ELF-1 (cell line): ENCODE measurements around the gene OR13C3.
"Not testable (repeated sequence)": the region's sequence is repeated elsewhere in the genome, so short reads cannot be mapped to it uniquely, and the experiment has no call there.

ENCODE experiments used
- DNase-seq: peaks from one replicate; pipeline ENCODE4 v3.0.0-alpha.2; 2016; ENCODE audit warnings: low read depth, low spot score

OR13C3 gene

GRCh38 chr9:104536756-104537155 is at the start of gene OR13C3:
Gene OR13C3 (minus strand): TSS chr9:104536856. CDS start chr9:104536723, 133 bp downstream.
- DNase-seq = no peak

- no peak for DNase-seq
These were observed 43.9 kb upstream of the OR13C3 start for GRCh38 chr9:104580562-104580961.

- DNase-seq = no peak
These were observed 40.6 kb upstream of the OR13C3 start for GRCh38 chr9:104577263-104577662.

- no peak for DNase-seq
These were observed 38.8 kb upstream of the OR13C3 start for GRCh38 chr9:104575456-104575855.

DNA sequence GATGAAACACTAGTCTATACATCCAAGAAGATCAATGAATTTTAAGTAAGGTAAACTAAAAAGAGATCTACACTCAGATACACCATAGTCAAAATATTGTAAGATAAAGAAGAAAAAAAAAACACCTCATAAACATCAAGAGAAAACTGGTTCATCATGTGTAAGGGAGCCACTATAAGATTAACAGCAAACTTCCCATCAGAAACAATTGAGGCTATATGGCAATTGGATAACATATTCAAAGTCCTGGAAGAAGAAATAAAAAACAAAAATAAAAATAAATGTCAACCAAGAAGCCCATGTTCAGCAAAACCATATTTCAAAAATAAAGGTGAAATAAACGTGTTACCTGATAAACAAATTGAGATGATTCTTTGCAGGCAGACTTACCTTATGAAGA is 36.0 kb upstream of the OR13C3 start:
- DNase-seq = no peak

GRCh38 chr9:104568868-104569267 is 32.2 kb upstream of the OR13C3 start, which contains the start of gene OR13C8:
Gene OR13C8 (plus strand): TSS chr9:104569168. CDS start chr9:104569168, 0 bp downstream.
- no peak for DNase-seq

DNA sequence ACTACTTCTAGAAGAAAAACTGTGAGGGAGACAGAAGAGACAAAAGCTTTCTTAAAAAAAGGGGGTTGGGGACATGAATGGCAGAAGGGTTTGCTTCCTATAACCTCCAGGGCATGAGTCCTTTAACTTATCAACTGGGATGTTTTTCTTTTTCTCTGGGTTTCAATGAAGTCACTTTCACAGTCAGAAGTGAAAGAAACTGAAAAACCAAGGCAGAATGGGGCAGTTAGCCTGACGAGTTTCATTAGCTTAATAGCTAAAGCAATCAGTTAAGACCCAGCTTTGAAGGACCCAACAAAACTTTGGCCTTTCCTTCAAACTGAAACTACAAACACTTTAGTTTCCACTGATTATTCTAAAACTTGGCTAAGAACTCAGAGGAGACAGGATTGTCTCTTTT is 27.7 kb upstream of the OR13C3 start:
- DNase-seq = peak; percentile 1

DNA sequence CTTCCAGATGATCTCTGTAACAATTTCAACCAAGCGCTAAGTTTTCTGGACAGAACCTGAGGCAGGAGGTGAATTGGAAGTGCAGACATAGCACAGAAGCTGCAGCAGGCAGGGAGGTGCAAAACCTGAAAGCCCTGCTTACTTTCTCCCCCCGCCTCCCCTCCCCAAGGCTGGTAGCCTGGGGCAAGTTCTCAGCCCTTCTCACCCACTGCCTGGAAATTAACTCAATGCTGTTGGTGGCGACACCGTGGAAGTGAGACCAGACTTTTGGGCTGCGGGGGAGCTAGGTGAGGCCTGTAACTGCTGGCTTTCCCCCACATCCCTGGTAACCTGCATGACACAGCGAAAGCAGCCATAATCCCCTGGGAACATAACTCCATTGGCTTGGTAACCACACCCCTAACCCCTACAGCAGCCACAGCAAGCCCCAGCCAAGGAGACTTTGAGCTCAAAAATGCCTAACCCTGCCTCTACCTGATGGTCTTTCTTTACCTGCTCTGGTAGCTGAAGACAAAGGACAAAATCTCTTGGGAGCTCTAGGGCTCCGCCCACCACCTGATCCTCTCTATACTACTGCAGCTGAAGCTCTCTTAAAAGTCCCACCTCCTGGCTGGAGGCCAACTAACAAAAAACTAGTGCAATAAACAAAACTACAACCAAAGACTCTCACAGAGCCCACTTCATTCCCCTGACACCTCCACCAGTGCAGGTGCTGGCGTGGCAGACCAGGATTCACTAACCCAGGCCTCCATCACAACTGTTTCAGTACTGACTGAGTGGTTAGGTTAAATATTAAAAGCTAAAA is 20.4 kb upstream of the OR13C3 start:
- DNase-seq = peak; percentile 82

- DNase-seq = no peak
These were observed 18.9 kb upstream of the OR13C3 start for GRCh38 chr9:104555521-104555920.

DNA sequence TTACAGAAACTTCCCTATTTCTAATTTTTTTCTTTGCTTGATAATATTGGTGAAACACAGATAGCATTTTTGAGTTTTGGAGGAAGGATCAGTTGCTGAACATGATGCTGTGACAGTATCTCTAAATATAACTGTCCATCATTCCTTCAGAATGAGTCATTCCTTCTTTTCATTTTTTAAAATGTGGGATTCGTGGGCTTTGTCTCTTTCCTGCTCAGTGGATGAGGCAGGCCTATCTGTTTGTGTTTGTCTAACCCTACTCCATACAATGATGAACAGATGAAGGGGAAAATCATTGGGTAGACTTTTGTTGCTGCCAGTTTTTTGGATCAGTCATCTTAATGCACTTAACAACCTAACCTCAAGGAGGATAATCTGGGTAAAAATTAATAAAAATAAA is 16.6 kb upstream of the OR13C3 start:
- no peak for DNase-seq

- DNase-seq = no peak
These were observed 8.0 kb upstream of the OR13C3 start for GRCh38 chr9:104544644-104545043.

DNA sequence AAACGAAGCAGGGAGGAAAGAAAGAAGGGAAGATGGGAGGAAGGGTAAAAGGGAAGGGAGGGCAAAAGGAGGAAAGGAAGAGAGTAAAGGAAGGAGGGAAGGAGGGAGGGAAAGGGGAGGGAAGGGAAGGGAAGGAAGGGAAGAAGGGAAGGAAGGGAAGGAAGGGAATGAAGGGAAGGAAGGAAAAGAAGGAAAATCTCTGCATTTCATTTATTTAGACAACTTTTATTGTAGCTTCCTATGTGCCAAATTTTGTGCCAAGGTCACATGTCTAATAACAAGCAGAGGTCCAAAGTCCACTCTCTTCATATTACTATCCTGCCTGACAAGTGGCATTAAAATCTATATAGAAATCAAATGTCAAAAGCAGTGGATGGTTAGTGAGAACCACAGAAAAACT is 2.6 kb upstream of the OR13C3 start:
- no peak for DNase-seq

GRCh38 chr9:104527109-104527508 is 9.5 kb downstream of the OR13C3 start, which contains the start of gene OR13C4:
Gene OR13C4 (minus strand): TSS chr9:104527209. CDS start chr9:104527209, 0 bp downstream.
- no peak for DNase-seq

DNA sequence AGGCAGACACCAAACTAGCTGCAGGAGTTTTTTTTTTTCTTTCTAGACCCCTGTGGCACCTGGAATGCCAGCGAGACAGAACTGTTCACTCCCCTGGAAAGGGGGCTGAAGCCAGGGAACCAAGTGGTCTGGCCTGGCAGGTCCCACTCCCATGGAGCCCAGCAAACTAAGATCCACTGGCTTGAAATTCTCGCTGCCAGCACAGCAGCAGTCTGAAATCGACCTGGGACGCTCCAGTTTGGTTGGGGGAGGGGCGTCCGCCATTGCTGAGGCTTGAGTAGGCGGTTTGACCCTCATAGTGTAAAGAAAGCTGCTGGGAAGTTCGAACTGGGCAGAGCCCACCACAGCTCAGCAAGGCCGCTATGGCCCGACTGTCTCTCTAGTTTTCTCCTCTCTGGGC is 16.4 kb downstream of the OR13C3 start:
- DNase-seq = not testable (repeated sequence)

GRCh38 chr9:104514901-104515300 is 21.8 kb downstream of the OR13C3 start:
- no peak for DNase-seq

DNA sequence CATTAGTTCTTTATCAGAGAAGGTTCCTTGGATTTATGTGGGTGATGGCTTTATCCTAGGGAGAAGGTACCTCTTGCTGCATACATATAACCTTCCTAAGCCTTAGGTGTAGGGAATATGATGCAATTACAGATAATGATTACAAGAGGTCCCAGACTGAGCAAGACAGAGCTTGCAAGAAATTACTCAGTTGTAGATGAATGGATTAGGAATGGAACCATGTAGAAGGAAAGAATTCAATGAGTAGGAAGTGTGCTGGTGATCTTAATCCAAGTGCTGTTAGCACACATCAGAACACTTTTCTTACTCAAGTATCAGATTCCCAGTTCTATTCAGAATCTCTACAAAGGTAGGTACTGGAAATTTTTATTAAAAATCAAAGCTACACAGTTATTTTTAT is 30.1 kb downstream of the OR13C3 start:
- DNase-seq = no peak

GRCh38 chr9:104503963-104504362 is 32.7 kb downstream of the OR13C3 start, which contains the start of gene OR13F1:
Gene OR13F1 (plus strand): TSS chr9:104504263. CDS start chr9:104504263, 0 bp downstream.
- DNase-seq = no peak

GRCh38 chr9:104503440-104503839 is 33.2 kb downstream of the OR13C3 start:
- no peak for DNase-seq

DNA sequence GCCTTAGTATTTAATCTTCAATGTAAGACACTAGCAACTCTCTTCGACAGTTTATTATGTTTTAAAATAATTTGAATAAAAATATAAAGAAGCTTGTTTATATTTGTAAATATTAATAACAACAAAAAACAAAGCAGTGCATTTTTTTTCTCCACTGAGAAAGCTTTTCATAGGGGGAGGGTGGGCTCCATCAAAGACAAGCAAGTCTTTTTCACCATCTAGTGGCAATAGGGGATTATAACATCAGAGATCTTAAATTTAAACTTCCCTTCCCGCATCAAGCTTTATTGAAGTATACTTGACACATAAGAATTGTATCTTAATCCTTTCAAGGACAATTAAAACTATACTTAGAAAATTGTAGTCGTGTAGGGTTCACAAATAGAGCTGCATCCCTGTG is 41.8 kb downstream of the OR13C3 start:
- DNase-seq = no peak
